HEK293 (cell line): ENCODE data around the gene EIPR1.

Experiments
- CTCF ChIP-seq: fragments of 450-650 bp; formaldehyde crosslinking; IDR thresholded peaks from 2 replicates; pipeline ENCODE4 v1.5.1; 2016; ENCODE audit warnings: missing biosample characterization, missing genetic modification characterization
- GFI1B ChIP-seq: fragments of 450-650 bp; formaldehyde crosslinking; IDR thresholded peaks from 2 replicates; pipeline ENCODE4 v1.5.1; 2016; ENCODE audit warnings: missing biosample characterization, missing genetic modification characterization
- HIC1 ChIP-seq: fragments of 450-650 bp; formaldehyde crosslinking; IDR thresholded peaks from 2 replicates; pipeline ENCODE4 v1.5.1; 2016; ENCODE audit warnings: missing biosample characterization, missing genetic modification characterization
- HOXA7 ChIP-seq: sonication (generic); formaldehyde crosslinking; IDR thresholded peaks from 2 replicates; pipeline ENCODE4 v1.8.1; 2022; ENCODE audit warnings: missing genetic modification reagents, borderline replicate concordance
- MZF1 ChIP-seq: fragments of 450-650 bp; formaldehyde crosslinking; IDR thresholded peaks from 2 replicates; pipeline ENCODE4 v1.5.1; 2017; ENCODE audit warnings: missing biosample characterization, missing genetic modification characterization, borderline replicate concordance
- PRDM1 ChIP-seq: fragments of 450-650 bp; formaldehyde crosslinking; IDR thresholded peaks from 2 replicates; pipeline ENCODE4; 2016; ENCODE audit warnings: missing biosample characterization, missing genetic modification characterization
- TSHZ1 ChIP-seq: fragments of 450-650 bp; formaldehyde crosslinking; IDR thresholded peaks from 2 replicates; pipeline ENCODE4 v1.5.1; 2016; ENCODE audit warnings: missing biosample characterization, missing genetic modification characterization, borderline replicate concordance
- ZBTB26 ChIP-seq: fragments of 450-650 bp; formaldehyde crosslinking; optimal IDR thresholded peaks from 2 replicates; pipeline ENCODE3; 2016; ENCODE audit warnings: missing biosample characterization, mild to moderate bottlenecking, missing genetic modification characterization
- ZNF114 ChIP-seq: fragments of 450-650 bp; formaldehyde crosslinking; IDR thresholded peaks from 2 replicates; pipeline ENCODE4 v1.5.0; 2017; ENCODE audit warnings: missing biosample characterization, missing genetic modification characterization
- ZNF19 ChIP-seq: fragments of 450-650 bp; formaldehyde crosslinking; IDR thresholded peaks from 2 replicates; pipeline ENCODE4; 2016; ENCODE audit warnings: missing biosample characterization, missing genetic modification characterization, low read depth
- ZNF398 ChIP-seq: fragments of 450-650 bp; formaldehyde crosslinking; IDR thresholded peaks from 2 replicates; pipeline ENCODE4 v1.5.1; 2017; ENCODE audit warnings: missing biosample characterization, missing genetic modification characterization
- ZNF501 ChIP-seq: fragments of 450-650 bp; formaldehyde crosslinking; IDR thresholded peaks from 2 replicates; pipeline ENCODE4 v1.5.1; 2016; ENCODE audit warnings: missing biosample characterization, missing genetic modification characterization
- ZNF626 ChIP-seq: fragments of 450-650 bp; sonication (Bioruptor Pico); formaldehyde crosslinking; IDR thresholded peaks from 2 replicates; pipeline ENCODE4 v1.5.1; 2018; ENCODE audit warnings: missing biosample characterization, missing genetic modification characterization, inconsistent platforms
- ZNF830 ChIP-seq: fragments of 450-650 bp; IDR thresholded peaks from 2 replicates; pipeline ENCODE4 v1.5.0; 2018; ENCODE audit warnings: missing biosample characterization, missing genetic modification characterization, low read depth, mild to moderate bottlenecking, moderate library complexity

- TF ChIP-seq CTCF (tag by site-specific recombination) (no peak), HOXA7 (CRISPR knock-in tag) (no peak), GFI1B (tag by site-specific recombination) (no peak), ZNF626 (tag by site-specific recombination) (no peak), ZNF114 (tag by site-specific recombination) (no peak), TSHZ1 (tag by site-specific recombination) (no peak), ZBTB26 (tag by site-specific recombination) (no peak), HIC1 (tag by site-specific recombination) (no peak), ZNF398 (tag by site-specific recombination) (no peak), ZNF501 (no peak), ZNF830 (tag by site-specific recombination) (no peak), ZNF19 (tag by site-specific recombination) (no peak), PRDM1 (no peak), MZF1 (tag by site-specific recombination) (no peak)
Observed at GRCh38 chr2:3398857-3399256, 21.2 kb upstream of the EIPR1 start.
